ENCODE data around the gene ZDHHC1.

Gene ZDHHC1

GRCh38 chr16:67407176-67407787 is 9.0 kb downstream of the ZDHHC1 start:
- FAIRE-seq, result no peak

- FAIRE-seq, result no peak
Measured at GRCh38 chr16:67406111-67406971, 9.9 kb downstream of the ZDHHC1 start.

- no peak for FAIRE-seq
Measured at GRCh38 chr16:67405336-67405735, 10.9 kb downstream of the ZDHHC1 start.

- no peak for FAIRE-seq
Measured at GRCh38 chr16:67404740-67405226, 11.5 kb downstream of the ZDHHC1 start.

- FAIRE-seq, result no peak
Measured at GRCh38 chr16:67403976-67404555, 12.2 kb downstream of the ZDHHC1 start.

GRCh38 chr16:67400901-67401300 is 15.4 kb downstream of the ZDHHC1 start:
- no peak for FAIRE-seq

- no peak for FAIRE-seq
Measured at GRCh38 chr16:67399749-67400704, 16.2 kb downstream of the ZDHHC1 start.

- no peak for FAIRE-seq
Measured at GRCh38 chr16:67399218-67399733, 17.0 kb downstream of the ZDHHC1 start.

GRCh38 chr16:67398546-67399217 is 17.6 kb downstream of the ZDHHC1 start:
- no peak for FAIRE-seq

GRCh38 chr16:67397812-67398545 is 18.3 kb downstream of the ZDHHC1 start:
- no peak for FAIRE-seq

- FAIRE-seq, result no peak
Measured at GRCh38 chr16:67397036-67397801, 19.1 kb downstream of the ZDHHC1 start.

GRCh38 chr16:67396159-67397035 is 19.9 kb downstream of the ZDHHC1 start:
- FAIRE-seq, result no peak

GRCh38 chr16:67395458-67396158 is 20.7 kb downstream of the ZDHHC1 start:
- no peak for FAIRE-seq

- FAIRE-seq, result no peak
Measured at GRCh38 chr16:67395105-67395457, 21.2 kb downstream of the ZDHHC1 start.

- no peak for FAIRE-seq
Measured at GRCh38 chr16:67394155-67395104, 21.8 kb downstream of the ZDHHC1 start.

GRCh38 chr16:67393788-67394154 is 22.5 kb downstream of the ZDHHC1 start:
- FAIRE-seq, result no peak

- no peak for FAIRE-seq
Measured at GRCh38 chr16:67393111-67393787, 23.0 kb downstream of the ZDHHC1 start, which contains the start of gene TPPP3. TPPP3 (minus strand) TSS chr16:67393498; CDS start chr16:67391111, 2,387 bp downstream.
